ENCODE results near the gene RAPGEF3. TPM values are rescaled to one million over a fixed set of nuclear protein-coding genes. Genes with fewer than 3 reads are reported as not detected.

The RAPGEF3 gene
- total RNA-seq, 2 experiments from 2014 or later: 0.15 TPM; not detected in 1

DNA sequence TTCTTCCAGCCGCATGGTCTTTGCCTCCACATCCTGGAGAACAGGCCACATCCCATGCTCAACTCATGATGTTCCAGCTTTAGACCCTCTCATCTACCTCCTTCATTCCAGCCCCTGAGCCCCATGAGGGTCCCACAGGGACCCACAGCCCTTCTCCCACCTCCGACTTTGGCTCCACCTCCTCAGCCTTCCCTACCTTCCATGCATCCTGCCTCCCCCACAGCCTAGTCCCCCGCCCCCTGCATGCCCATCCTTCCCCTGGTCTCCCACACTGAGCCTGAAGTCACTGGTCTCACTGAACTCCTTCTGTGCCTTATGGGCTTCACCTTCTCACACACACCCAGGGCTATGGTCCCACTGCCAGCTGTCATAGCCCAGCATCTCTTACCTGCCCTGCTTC is 9.8 kb downstream of the RAPGEF3 start:
- ChIA-PET CTCF (interaction anchor here (9.8 kb wide), 1 partner anchor 10 kb away, joined by 162 read pairs; the partner anchor contains the start of gene RAPGEF3), POLR2A (no interaction called here)
- Mint-ChIP-seq H3K27me3 (peaks cover 5% of the 10 kb centered on the region), H3K36me3 (ENCODE audit: low read depth) (no peaks in the 10 kb centered on the region), H3K4me3 (no peak overlapping the region), H3K27ac (no peak overlapping the region), H3K4me1 (peaks cover 2% of the 10 kb centered on the region), H3K9me3 (no peaks in the 10 kb centered on the region)
- DNase-seq: no peak

DNA sequence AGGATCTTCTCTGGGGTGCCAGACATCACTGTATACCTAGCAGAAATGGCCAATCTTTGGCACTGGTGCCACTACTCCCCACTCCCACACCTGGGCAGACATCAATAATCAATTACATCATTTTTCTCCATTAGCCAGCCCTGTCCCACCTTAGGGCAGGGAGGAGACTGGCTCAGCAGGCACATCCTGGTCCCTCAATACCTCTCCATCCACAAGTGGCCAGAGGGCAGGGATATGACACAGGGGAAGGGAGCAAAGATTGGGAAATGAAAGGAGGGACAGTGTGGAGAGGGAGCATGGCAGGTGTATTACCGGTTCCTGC is 10.2 kb downstream of the RAPGEF3 start:
- peaks cover 2% of the 10 kb centered on the region for H3K4me1 Mint-ChIP-seq
- no peak overlapping the region for H3K27ac Mint-ChIP-seq
- H3K27me3 Mint-ChIP-seq: peaks cover 8% of the 10 kb centered on the region
- no peaks in the 10 kb centered on the region for H3K9me3 Mint-ChIP-seq
- CTCF ChIA-PET: interaction anchor here (0.9 to 9.8 kb wide), 3 partner anchors 10 to 89 kb away, joined by 3 to 162 read pairs (median 5); partner anchors contain the start of gene RAPGEF3
- POLR2A ChIA-PET: no interaction called here
- H3K36me3 Mint-ChIP-seq (ENCODE audit: low read depth): no peaks in the 10 kb centered on the region
- no peak for DNase-seq
- H3K4me3 Mint-ChIP-seq: no peak overlapping the region

DNA sequence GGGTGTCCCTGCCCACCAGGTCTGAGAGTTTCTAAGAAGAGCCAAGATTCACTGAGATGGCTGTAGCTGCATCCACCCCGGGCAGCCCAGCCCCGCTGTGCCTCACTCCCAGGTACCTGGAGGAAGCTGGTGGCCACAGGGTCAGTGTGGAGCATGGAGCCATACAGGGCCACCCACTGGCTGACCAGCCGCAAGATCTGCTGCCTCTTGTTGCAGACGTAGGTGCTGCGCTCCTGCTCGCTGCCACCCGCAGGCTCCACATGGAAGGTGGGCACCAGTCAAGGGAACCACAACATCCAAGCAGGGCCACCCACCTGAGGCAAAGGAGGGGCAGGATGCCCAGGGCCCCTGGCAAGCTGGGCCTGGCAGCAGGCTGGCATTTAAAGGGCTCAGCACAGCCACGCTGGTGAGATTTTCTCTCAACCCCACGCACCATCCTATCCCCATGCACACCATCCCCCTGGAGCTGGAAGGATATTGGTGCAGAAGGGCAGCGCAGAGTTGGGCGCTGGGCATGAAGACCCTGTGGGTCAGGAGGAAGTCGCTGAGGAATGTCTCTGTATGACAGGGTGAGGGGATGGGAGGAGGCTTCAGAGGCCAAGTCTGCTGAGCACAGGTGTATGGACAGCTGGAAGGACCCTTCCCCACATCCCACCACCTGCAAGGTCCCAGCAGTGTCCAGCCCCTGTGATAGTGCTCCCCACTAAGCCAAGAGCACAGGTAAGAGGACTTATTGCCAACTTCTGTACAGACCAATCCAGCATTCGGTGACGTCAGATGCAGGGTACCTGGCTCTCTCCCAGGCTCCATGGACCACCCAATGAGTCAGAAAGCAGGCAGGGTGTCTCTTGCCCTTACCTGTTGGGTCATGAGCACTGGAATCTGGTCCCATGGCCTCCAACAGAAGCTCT is 10.8 kb downstream of the RAPGEF3 start:
- Mint-ChIP-seq H3K4me1 (no peaks in the 10 kb centered on the region), H3K36me3 (ENCODE audit: low read depth) (no peaks in the 10 kb centered on the region), H3K4me3 (no peak overlapping the region), H3K27ac (no peak overlapping the region), H3K9me3 (no peaks in the 10 kb centered on the region), H3K27me3 (peaks cover 8% of the 10 kb centered on the region)
- POLR2A ChIA-PET: no interaction called here
- CTCF ChIA-PET: interaction anchor here (0.9 to 9.8 kb wide), 7 partner anchors 11 to 90 kb away, joined by 3 to 162 read pairs (median 4); partner anchors contain the start of gene RAPGEF3
- DNase-seq: no peak

DNA sequence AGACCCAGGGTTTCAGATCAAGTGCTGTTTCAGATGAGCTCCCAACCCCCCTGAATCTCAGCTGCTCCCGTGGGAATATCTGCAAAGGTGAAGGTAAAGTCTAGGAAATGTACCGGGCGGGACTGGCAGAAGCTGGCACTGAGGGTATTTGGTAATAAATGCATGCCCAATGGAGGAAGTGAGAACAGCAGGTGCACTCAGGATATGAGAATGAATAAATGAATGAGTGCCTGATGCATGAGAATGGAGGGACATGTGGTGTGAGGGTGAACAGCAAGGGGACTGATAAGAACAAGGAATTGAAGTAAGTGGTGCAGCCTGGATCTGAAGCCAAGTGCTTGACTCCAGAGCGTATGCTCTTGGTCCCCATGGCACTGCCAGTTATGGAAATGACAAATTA is 11.6 kb downstream of the RAPGEF3 start:
- no peaks in the 10 kb centered on the region for H3K36me3 Mint-ChIP-seq (ENCODE audit: low read depth)
- no peak overlapping the region for H3K27ac Mint-ChIP-seq
- CTCF ChIA-PET: interaction anchor here (0.9 to 9.8 kb wide), 7 partner anchors 11 to 91 kb away, joined by 3 to 162 read pairs (median 5); partner anchors contain the start of gene RAPGEF3
- peaks cover 3% of the 10 kb centered on the region for H3K4me1 Mint-ChIP-seq
- H3K9me3 Mint-ChIP-seq: no peaks in the 10 kb centered on the region
- DNase-seq: no peak
- H3K27me3 Mint-ChIP-seq: peaks cover 8% of the 10 kb centered on the region
- no peak overlapping the region for H3K4me3 Mint-ChIP-seq
- POLR2A ChIA-PET: no interaction called here

DNA sequence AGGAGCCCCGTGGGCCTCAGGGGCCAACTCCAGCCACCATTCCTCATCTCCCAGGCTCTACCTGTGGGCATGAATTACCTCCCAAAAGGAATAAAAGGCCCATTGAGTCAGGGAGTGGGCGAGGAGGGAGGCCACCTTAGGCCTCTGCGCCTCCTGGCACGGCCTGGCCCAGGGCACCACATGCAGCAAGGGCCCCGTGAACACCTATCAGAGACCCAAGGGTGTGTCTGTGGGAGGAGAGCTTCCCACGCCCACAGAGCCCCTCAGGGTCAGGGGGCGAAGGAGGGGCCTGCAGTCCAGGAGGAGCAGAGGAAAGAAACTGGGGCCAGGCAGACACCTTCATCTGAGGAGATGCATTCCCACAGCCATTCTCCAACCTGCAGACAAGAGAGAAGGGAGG is 12.2 kb downstream of the RAPGEF3 start:
- ChIA-PET POLR2A (no interaction called here), CTCF (interaction anchor here (0.9 to 9.8 kb wide), 7 partner anchors 10 to 91 kb away, joined by 3 to 162 read pairs (median 5); partner anchors contain the start of gene RAPGEF3)
- Mint-ChIP-seq H3K27me3 (peaks cover 8% of the 10 kb centered on the region), H3K36me3 (ENCODE audit: low read depth) (no peaks in the 10 kb centered on the region), H3K4me1 (peaks cover 8% of the 10 kb centered on the region), H3K9me3 (no peaks in the 10 kb centered on the region), H3K4me3 (no peak overlapping the region), H3K27ac (no peak overlapping the region)
- no peak for DNase-seq

DNA sequence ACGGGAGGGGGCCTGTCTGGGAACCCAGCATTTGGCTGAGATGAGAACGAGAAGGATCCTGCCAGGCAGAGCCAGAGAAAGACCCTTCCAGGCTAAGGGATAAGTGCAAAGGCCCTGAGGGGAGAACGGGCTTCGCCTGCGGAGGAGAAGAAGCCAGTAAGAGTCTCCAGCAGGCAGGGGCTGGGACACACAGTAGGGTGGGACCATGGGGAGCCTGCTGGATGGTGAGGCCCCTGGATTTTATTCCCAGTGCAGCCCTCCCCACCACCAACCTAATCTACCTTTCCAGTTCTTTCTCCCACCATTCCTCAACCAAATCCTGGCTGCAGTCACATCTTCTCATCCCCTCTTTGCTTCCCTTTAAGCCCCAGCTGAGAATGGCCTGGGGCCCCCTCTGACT is 12.6 kb downstream of the RAPGEF3 start:
- POLR2A ChIA-PET: no interaction called here
- Mint-ChIP-seq H3K9me3 (no peaks in the 10 kb centered on the region), H3K4me3 (no peak overlapping the region), H3K4me1 (peaks cover 13% of the 10 kb centered on the region), H3K36me3 (ENCODE audit: low read depth) (no peaks in the 10 kb centered on the region), H3K27ac (no peak overlapping the region), H3K27me3 (peaks cover 8% of the 10 kb centered on the region)
- DNase-seq: no peak
- CTCF ChIA-PET: interaction anchor here (1.4 to 9.8 kb wide), 2 partner anchors 13 to 33 kb away, joined by 6 to 162 read pairs; partner anchors contain the start of gene RAPGEF3

DNA sequence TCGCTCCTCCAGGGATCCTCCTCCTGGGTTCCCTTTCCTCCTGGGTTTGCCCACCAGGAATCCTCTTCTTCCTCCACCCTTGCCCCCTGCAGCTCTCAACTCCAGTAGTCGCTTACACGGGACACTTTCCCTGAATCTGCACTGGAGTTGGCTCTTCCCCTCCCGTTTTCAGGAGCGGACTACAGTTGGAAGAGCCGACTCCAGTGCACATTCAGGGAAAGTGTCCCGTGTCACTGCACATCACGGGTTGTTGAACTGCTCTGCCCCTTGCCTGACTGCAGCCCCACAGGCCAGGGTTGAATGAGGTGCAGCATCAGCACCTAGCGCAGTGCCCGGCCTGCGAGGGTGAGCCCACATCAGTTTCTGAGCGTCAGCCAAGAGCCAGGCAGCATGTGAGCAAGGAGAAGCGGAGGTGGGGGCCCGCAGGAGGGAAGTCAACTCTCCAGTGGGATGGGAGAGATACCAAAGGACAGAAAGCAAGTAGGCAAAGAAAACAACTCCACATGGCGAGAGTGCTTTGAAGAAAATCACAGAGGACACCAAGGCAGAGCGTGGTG is 13.1 kb downstream of the RAPGEF3 start:
- H3K9me3 Mint-ChIP-seq: no peaks in the 10 kb centered on the region
- peaks cover 16% of the 10 kb centered on the region for H3K4me1 Mint-ChIP-seq
- DNase-seq: no peak
- H3K27me3 Mint-ChIP-seq: peaks cover 8% of the 10 kb centered on the region
- ChIA-PET POLR2A (no interaction called here), CTCF (interaction anchor here (1.4 to 9.8 kb wide), 6 partner anchors 13 to 125 kb away, joined by 3 to 162 read pairs (median 38); partner anchors contain the start of genes ENDOU and RAPGEF3)
- H3K27ac Mint-ChIP-seq: no peak overlapping the region
- H3K36me3 Mint-ChIP-seq (ENCODE audit: low read depth): no peaks in the 10 kb centered on the region
- H3K4me3 Mint-ChIP-seq: no peak overlapping the region

DNA sequence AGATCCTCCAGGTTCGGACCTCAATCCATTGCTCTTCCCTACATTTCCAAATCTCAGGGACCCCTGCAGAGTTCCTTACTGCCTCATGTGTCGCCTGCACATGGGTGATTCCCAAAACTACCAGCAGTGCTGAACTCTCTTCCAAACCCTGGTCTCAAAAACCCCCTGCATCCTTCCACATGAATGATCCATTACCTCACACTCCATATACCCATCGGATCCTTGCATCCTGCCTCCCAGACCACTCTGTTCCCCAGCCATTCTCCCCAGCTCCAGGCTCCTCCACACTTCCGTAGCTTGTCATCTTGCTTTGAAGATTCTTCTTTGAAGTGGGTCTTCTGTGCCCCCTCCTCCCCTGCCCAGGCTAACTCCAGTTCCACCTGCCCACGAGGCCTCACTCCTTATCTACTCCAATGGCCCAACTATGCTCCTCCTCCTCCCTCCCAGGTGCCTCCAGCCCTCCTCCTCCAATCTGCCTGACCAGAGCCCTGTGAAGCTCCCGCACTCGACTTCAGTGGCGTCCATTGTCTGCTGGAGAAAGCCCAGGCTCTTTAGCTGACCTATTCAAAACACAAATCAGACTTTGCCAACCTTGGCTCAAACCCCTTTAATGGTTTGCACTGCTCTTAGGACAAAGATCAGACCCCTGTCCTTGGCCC is 13.8 kb downstream of the RAPGEF3 start:
- peaks cover 16% of the 10 kb centered on the region for H3K4me1 Mint-ChIP-seq
- ChIA-PET POLR2A (no interaction called here), CTCF (interaction anchor here (0.6 to 9.8 kb wide), 16 partner anchors 7 to 952 kb away, joined by 3 to 162 read pairs (median 7); partner anchors contain the start of genes ENDOU and RAPGEF3)
- no peak overlapping the region for H3K27ac Mint-ChIP-seq
- H3K9me3 Mint-ChIP-seq: no peaks in the 10 kb centered on the region
- no peak overlapping the region for H3K4me3 Mint-ChIP-seq
- no peaks in the 10 kb centered on the region for H3K36me3 Mint-ChIP-seq (ENCODE audit: low read depth)
- H3K27me3 Mint-ChIP-seq: peaks cover 8% of the 10 kb centered on the region
- no peak for DNase-seq

DNA sequence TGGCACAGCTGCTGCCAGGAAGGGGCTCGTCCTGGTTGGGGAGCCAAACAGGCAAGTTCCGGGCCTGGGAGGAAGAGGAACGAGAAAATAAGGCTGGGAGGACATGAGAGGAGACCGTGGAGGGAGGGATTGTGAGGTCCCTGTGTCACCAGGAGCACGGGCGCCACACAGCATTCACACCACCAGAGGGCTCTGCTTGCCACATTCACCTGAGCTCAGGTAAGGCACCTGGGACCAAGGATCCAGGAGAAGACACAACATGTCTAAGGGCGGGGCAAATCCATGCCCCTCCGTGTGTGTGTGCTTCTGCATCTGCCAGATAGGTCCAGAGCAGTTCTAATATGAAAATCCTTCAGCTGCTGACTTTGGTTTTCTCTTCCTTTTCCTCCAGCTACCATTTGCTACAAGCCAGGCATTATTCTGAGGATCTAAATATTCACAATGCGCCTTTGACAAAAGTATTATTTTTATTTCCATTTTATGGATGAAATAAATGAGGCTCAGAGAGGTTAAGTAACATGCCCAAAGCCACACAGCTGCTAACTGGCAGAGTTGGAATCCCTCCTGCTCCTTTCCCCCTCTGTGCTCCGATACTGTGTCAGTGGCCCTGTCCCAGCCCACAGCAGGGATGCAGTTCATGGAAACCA is 14.6 kb downstream of the RAPGEF3 start:
- DNase-seq: peak; percentile 60
- H3K27me3 Mint-ChIP-seq: peaks cover 8% of the 10 kb centered on the region
- peaks cover 17% of the 10 kb centered on the region for H3K4me1 Mint-ChIP-seq
- ChIA-PET CTCF (interaction anchor here (0.8 to 9.8 kb wide), 17 partner anchors 8 to 126 kb away, joined by 3 to 162 read pairs (median 7); partner anchors contain the start of genes ENDOU and RAPGEF3), POLR2A (no interaction called here)
- no peak overlapping the region for H3K4me3 Mint-ChIP-seq
- no peaks in the 10 kb centered on the region for H3K36me3 Mint-ChIP-seq (ENCODE audit: low read depth)
- H3K27ac Mint-ChIP-seq: no peak overlapping the region
- H3K9me3 Mint-ChIP-seq: no peaks in the 10 kb centered on the region

DNA sequence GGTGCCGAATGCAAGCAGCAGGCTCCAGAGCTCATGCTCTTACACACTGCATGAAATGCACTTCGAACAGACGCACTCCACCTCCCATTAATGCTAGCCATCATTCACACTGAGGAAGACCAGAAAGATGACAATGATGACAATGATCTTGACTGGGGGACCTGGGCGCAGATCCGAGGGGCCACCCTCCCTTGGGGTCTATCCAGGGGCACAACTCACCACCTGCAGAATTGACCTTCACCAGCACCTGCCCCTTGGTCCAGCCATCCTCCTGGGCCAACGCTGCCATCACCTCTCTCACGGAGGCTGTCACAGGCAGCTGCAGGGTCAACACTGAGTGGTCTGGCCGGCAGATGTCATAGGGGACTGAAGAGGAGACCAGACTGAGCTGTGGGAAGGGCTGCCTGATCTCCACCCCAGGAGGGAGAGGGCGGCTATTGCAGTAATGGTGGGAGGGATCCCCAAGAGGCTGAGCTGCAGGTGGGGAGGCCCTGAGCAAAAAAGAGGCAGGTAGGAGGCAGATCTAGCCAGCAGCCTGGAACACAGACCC is 15.3 kb downstream of the RAPGEF3 start:
- H3K9me3 Mint-ChIP-seq: no peaks in the 10 kb centered on the region
- no peaks in the 10 kb centered on the region for H3K36me3 Mint-ChIP-seq (ENCODE audit: low read depth)

DNA sequence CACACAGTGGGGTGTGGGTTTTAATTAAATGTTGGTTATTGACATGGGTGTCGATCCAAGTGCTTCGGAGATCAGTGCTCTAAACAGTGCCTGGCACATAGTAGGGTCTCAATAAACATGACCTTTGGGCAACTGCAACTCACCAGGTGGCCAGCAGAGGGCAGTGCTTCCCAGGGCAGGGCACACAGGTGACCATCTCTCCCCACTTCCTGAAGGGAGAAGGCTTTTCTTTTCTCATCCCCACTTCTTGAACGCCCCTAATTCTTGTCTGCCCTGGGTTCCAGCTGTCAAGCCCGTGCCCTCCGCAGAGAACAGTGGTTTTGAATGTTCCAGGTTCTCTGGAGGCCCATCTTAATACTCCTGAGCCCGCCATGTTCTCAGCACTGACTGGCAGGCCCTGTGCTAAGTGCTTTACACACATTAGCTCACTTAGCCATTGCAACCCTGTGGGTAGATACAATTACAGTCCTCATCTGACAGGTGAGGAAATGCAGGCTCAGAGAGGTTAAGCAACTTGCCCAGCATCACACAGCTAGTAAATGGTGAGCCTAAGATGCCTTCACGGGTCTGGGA is 16.3 kb downstream of the RAPGEF3 start:
- Mint-ChIP-seq H3K9me3 (no peaks in the 10 kb centered on the region), H3K36me3 (ENCODE audit: low read depth) (no peaks in the 10 kb centered on the region), H3K27me3 (peaks cover 8% of the 10 kb centered on the region), H3K27ac (no peak overlapping the region), H3K4me1 (peaks cover 17% of the 10 kb centered on the region), H3K4me3 (no peak overlapping the region)
- DNase-seq: peak; percentile 80
- ChIA-PET CTCF (interaction anchor here (0.7 to 9.8 kb wide), 31 partner anchors 9 to 455 kb away, joined by 3 to 162 read pairs (median 6); partner anchors contain the start of genes ASB8, ENDOU and RAPGEF3), POLR2A (no interaction called here)

More for the DNA sequence above, 15.3 kb downstream of the RAPGEF3 start:
- DNase-seq: no peak
- H3K27me3 Mint-ChIP-seq: peaks cover 8% of the 10 kb centered on the region
- no peak overlapping the region for H3K27ac Mint-ChIP-seq
- CTCF ChIA-PET: interaction anchor here (0.7 to 9.8 kb wide), 23 partner anchors 9 to 454 kb away, joined by 3 to 162 read pairs (median 9); partner anchors contain the start of genes ENDOU and RAPGEF3
- POLR2A ChIA-PET: no interaction called here
- peaks cover 17% of the 10 kb centered on the region for H3K4me1 Mint-ChIP-seq
- H3K4me3 Mint-ChIP-seq: no peak overlapping the region

Data from activated CD4-positive, alpha-beta T cell treated with anti-CD3 and anti-CD28 coated beads, Interleukin-2, amount 10 ng/mL, durations not matched to agents 7 days and 5 days (primary cell).